Esophagus squamous epithelium (tissue), 5 donors: ENCODE results near the gene PIK3AP1. TPM values are rescaled to one million over a fixed set of nuclear protein-coding genes. Genes with fewer than 3 reads are reported as not detected.
"Not testable (repeated sequence)": the region's sequence is repeated elsewhere in the genome, so short reads cannot be mapped to it uniquely, and the experiment has no call there.

Experiments used
- DNase-seq: peaks from one replicate; lab custom pipeline; 2025; lab: John Stamatoyannopoulos, UW
- H3K27ac ChIP-seq, 4 donors: fragments of 200-600 bp; sonication (generic); one replicate each; pipeline ENCODE4 v1.5.1; 2016 to 2019; ENCODE audit warnings: mild to moderate bottlenecking in 1 of 4
- H3K27me3 ChIP-seq, 4 donors: fragments of 200-600 bp; sonication (generic); 1 replicate in 3 of 4; 2 replicates in 1 of 4; pipeline versions ENCODE4 v1.5.1 to v1.6.0; 2017 to 2021; ENCODE audit warnings: antibody characterized with exemption in 1 of 4
- H3K36me3 ChIP-seq, 3 donors: fragments of 200-600 bp; sonication (generic); one replicate each; pipeline ENCODE4 v1.5.1; 2016 to 2019
- H3K4me1 ChIP-seq, 3 donors: fragments of 200-600 bp; sonication (generic); one replicate each; pipeline ENCODE4 v1.5.1; 2017 to 2019
- H3K4me3 ChIP-seq, 4 donors: fragments of 200-600 bp; sonication (generic); 1 replicate in 3 of 4; 2 replicates in 1 of 4; pipeline ENCODE4 v1.5.1; 2016 to 2019; ENCODE audit warnings: mild to moderate bottlenecking in 2 of 4, moderate library complexity in 1 of 4
- H3K9me3 ChIP-seq, 3 donors: fragments of 200-600 bp; sonication (generic); one replicate each; pipeline ENCODE4 v1.5.1; 2016 to 2019
- POLR2A ChIP-seq, 4 donors: fragments of 450-650 bp; IDR thresholded peaks; one replicate each; pipeline ENCODE4 v1.6.1; 2017; ENCODE audit warnings: antibody characterized with exemption in 4 of 4, mild to moderate bottlenecking in 4 of 4, moderate library complexity in 3 of 4
- WGBS, 2 donors: methylation state at CpG; one replicate each; pipeline ENCODE4 v1.1.5; 2018; 5-methylcytosine and 5-hydroxymethylcytosine counted together
- intact Hi-C: fragments of 100-400 bp; cut with DNase I; formaldehyde crosslinking; loops from one replicate; pipeline ENCODE4 v1.15.0; 2022
- total RNA-seq, 4 donors: library from RNA; depleted of rRNA; stranded (reverse); fragments of >200 nt; gene quantifications; one replicate each; pipeline ENCODE4 v1.1.0, GENCODE V29; 2016
- TF ChIP-seq, protein P1 (sequence below), 6 experiments: fragments of 450-650 bp in 4 of 6; fragments of 200-600 bp in 2 of 6; sonication (generic) in 2 of 6; IDR thresholded peaks; one replicate each; pipeline ENCODE4 v1.5.1; 2016 to 2019; ENCODE audit warnings: antibody characterized with exemption in 6 of 6, mild to moderate bottlenecking in 4 of 6, moderate library complexity in 4 of 6
- donor health status: DM: yes; HTN: yes; CAD: no.

The PIK3AP1 gene
- total RNA-seq, 4 donors from 2014 or later: 0.57 to 7.6 (median 3.7) TPM

DNA sequence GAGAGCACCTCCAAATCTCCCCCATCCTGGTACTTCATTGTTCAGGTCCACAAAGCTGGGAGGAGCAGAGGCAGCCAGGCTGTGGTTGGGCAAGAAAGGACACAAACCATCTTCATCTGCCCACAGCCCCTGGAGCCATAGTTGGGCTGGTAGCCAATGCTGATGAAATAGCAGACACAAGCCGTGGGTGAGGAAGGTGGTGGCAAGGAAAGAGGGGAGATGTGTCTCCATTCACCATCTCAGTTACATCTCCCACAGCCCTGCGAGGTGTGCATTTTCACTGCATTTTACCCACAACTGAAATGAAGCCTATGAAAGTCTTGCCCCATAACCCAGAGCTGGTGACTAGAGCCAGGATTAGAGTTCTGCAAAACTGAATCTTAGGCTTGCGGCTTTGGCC lies 35.0 kb downstream of the PIK3AP1 start:
- no peak for TF ChIP-seq POLR2A (IDR thresholded peaks at IDR 0.05)
- TF ChIP-seq, protein P1, sequence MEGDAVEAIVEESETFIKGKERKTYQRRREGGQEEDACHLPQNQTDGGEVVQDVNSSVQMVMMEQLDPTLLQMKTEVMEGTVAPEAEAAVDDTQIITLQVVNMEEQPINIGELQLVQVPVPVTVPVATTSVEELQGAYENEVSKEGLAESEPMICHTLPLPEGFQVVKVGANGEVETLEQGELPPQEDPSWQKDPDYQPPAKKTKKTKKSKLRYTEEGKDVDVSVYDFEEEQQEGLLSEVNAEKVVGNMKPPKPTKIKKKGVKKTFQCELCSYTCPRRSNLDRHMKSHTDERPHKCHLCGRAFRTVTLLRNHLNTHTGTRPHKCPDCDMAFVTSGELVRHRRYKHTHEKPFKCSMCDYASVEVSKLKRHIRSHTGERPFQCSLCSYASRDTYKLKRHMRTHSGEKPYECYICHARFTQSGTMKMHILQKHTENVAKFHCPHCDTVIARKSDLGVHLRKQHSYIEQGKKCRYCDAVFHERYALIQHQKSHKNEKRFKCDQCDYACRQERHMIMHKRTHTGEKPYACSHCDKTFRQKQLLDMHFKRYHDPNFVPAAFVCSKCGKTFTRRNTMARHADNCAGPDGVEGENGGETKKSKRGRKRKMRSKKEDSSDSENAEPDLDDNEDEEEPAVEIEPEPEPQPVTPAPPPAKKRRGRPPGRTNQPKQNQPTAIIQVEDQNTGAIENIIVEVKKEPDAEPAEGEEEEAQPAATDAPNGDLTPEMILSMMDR (IDR thresholded peaks at IDR 0.05): no peak
- intact Hi-C loops: no loop called here
- H3K9me3 ChIP-seq: no peaks in the 10 kb centered on the region
- H3K27ac ChIP-seq: no peak overlapping the region
- no peaks in the 10 kb centered on the region for H3K36me3 ChIP-seq
- peaks cover 0 to 10% (median 0%) of the 10 kb centered on the region in 4 donors for H3K27me3 ChIP-seq
- WGBS, 2 donors: 68 to 83% methylated on average over 3 of the region's 3 CpGs
- no peak for DNase-seq
- H3K4me1 ChIP-seq: no peaks in the 10 kb centered on the region
- no peak overlapping the region for H3K4me3 ChIP-seq

DNA sequence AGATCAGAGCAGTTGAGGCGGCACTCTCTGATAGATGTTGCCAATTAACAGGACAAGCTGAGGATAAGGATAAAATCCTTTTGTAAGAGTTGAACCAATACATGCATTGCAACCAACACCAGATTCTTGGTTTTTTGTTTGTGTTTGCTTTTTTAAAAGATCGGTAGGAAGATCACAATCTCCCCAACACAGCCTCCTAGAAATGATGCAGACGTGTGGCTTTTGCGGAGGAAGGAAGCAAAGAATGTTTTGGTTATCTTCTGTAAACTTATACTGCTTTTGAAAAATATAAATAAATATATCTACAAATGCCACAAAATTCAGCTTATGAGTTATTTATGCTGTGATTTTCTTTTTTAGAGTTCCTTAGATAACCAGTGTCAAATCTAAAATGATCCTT lies 35.5 kb downstream of the PIK3AP1 start:
- peaks cover 0 to 10% (median 0%) of the 10 kb centered on the region in 4 donors for H3K27me3 ChIP-seq
- H3K36me3 ChIP-seq: no peaks in the 10 kb centered on the region
- H3K27ac ChIP-seq: no peak overlapping the region
- no peaks in the 10 kb centered on the region for H3K4me1 ChIP-seq
- intact Hi-C loops: no loop called here
- DNase-seq: no peak
- H3K4me3 ChIP-seq: no peak overlapping the region
- 65 to 71% methylated on average over 4 of the region's 4 CpGs for WGBS, 2 donors
- H3K9me3 ChIP-seq: no peaks in the 10 kb centered on the region
- TF ChIP-seq, protein P1 (IDR thresholded peaks at IDR 0.05): no peak
- TF ChIP-seq POLR2A (IDR thresholded peaks at IDR 0.05): no peak

DNA sequence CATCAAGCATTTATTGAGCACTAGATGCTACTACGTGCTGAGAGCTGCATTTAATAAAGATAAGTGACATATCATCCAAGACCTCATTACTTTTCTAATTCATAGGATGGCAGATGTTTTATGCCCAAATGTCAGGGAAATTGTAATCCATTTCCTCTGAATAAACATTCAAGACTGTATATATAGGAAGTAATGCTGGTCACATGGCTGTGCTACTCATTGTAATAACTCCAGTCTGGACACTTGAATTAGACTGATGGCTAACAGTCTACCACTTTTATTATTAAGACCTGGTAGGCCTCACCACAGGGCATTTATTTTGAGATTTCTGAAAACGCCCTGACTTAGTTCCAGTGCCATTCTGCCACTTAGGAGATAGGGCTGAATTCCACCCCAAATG lies 36.6 kb downstream of the PIK3AP1 start:
- H3K36me3 ChIP-seq: no peaks in the 10 kb centered on the region
- H3K27ac ChIP-seq: no peak overlapping the region
- WGBS, 2 donors: 65 to 66% methylated on average over 2 of the region's 2 CpGs
- intact Hi-C loops: no loop called here
- no peak overlapping the region for H3K4me3 ChIP-seq
- no peak for TF ChIP-seq POLR2A (IDR thresholded peaks at IDR 0.05)
- TF ChIP-seq, protein P1 (IDR thresholded peaks at IDR 0.05): no peak
- DNase-seq: no peak
- H3K4me1 ChIP-seq: no peaks in the 10 kb centered on the region
- no peaks in the 10 kb centered on the region for H3K9me3 ChIP-seq
- H3K27me3 ChIP-seq: peaks cover 0 to 10% (median 0%) of the 10 kb centered on the region in 4 donors

DNA sequence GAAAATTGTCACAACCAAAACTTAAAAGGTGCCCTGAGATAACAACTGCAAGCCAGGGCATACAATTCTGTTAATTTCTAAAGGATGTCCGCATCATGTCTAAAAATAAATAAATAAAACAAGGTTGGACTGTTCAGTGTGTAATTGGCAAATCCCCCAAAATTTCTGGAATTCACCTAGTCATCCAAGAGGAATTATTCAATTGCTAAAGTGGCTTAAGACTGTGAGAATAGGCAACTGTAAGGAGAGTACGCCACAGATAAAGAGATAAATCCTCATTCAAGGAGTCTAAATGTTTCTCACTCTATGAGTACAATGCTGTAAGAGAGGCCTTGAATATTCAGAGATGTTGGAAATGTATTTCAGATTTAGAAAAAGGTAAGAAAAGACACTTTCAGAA lies 37.2 kb downstream of the PIK3AP1 start:
- TF ChIP-seq POLR2A (IDR thresholded peaks at IDR 0.05): no peak
- TF ChIP-seq, protein P1 (IDR thresholded peaks at IDR 0.05): no peak
- WGBS, 2 donors: 76 to 81% methylated on average over 2 of the region's 2 CpGs
- Histone ChIP-seq H3K36me3 (no peaks in the 10 kb centered on the region), H3K27ac (no peak overlapping the region), H3K27me3 (peaks cover 0 to 10% (median 0%) of the 10 kb centered on the region in 4 donors), H3K9me3 (no peaks in the 10 kb centered on the region), H3K4me3 (no peak overlapping the region), H3K4me1 (no peaks in the 10 kb centered on the region)
- no peak for DNase-seq
- intact Hi-C loops: no loop called here

DNA sequence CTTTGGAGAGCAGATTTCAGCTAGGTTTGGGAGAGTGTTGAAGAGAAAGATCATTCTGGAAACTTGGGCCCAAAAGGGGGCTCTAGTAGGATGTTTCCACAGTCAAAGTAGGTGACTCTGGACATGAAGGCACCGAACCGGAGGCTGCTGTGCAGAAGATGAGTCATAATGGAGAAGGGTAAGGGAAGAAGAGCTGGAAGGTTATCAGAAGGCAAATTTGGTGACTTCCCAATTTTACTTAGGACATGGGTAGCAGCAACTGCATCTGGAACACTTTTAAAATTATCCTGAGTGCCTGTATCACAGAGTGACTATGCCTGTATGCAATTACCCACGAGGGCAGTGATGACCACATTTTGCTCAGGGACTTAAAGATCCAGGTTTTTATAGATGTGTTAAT lies 38.8 kb downstream of the PIK3AP1 start:
- intact Hi-C loops: no loop called here
- H3K36me3 ChIP-seq: no peaks in the 10 kb centered on the region
- peaks cover 0 to 10% (median 0%) of the 10 kb centered on the region in 4 donors for H3K27me3 ChIP-seq
- H3K4me1 ChIP-seq: no peaks in the 10 kb centered on the region
- TF ChIP-seq POLR2A (IDR thresholded peaks at IDR 0.05): no peak
- TF ChIP-seq, protein P1 (IDR thresholded peaks at IDR 0.05): no peak
- H3K4me3 ChIP-seq: no peak overlapping the region
- 56 to 73% methylated on average over 3 of the region's 3 CpGs for WGBS, 2 donors
- no peak for DNase-seq
- H3K27ac ChIP-seq: no peak overlapping the region
- H3K9me3 ChIP-seq: no peaks in the 10 kb centered on the region

DNA sequence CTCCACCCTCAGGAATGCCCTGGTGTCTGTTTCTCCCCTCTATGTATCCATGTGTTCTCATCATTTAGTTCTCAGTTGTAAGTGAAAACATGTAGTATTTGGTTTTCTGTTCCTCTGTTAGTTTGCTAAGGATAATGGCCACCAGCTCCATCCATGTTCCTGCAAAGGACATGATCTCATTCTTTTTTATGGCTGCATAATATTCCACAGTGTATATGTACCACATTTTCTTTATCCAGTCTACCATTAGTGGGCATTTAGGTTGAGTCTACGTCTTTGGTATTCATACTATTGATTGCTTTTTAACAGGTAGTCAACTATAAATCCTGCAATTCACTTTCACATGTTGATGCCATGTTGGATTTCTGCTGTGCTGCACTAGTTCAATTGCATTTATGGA lies 39.9 kb downstream of the PIK3AP1 start:
- intact Hi-C loops, H3K4me3 ChIP-seq, DNase-seq, H3K9me3 ChIP-seq, H3K4me1 ChIP-seq, H3K36me3 ChIP-seq, H3K27ac ChIP-seq: not testable (repeated sequence)
- peaks cover 0 to 10% (median 0%) of the 10 kb centered on the region in 4 donors for H3K27me3 ChIP-seq
- 74 to 76% methylated on average over 1 of the region's 1 CpG for WGBS, 2 donors
